GM12878 (cell line): ENCODE data around the gene RPEL1.

Source experiments
- BCL3 ChIP-seq: IDR thresholded peaks from 2 replicates; pipeline ENCODE4 v1.6.1; 2011; ENCODE audit warnings: borderline replicate concordance, low read depth, mild to moderate bottlenecking, moderate library complexity, low read length; ENCODE audit not compliant: insufficient read depth, poor library complexity, severe bottlenecking
- BRCA1 ChIP-seq: IDR thresholded peaks from 2 replicates; pipeline ENCODE4 v1.6.1; 2011; ENCODE audit warnings: low read depth, low read length, improper control_type of control experiment
- CTCF ChIP-seq, 3 experiments: IDR thresholded peaks in 2 of 3; conservative IDR thresholded peaks in 1 of 3; 2 replicates each; pipeline ENCODE4 v1.5.1; 2011; ENCODE audit warnings: low read depth in 3 of 3, low read length in 3 of 3, mild to moderate bottlenecking in 3 of 3, control low read depth in 2 of 3, moderate library complexity in 2 of 3, inconsistent platforms in 1 of 3, mixed read lengths in 1 of 3; ENCODE audit not compliant: control insufficient read depth in 2 of 3, insufficient read depth in 1 of 3; ENCODE audit errors: extremely low read depth in 1 of 3
- EP300 ChIP-seq, 2 experiments: fragments of 150-350 bp in 1 of 2; IDR thresholded peaks; 2 replicates each; pipeline ENCODE4 v1.6.1; 2011 to 2012; ENCODE audit warnings: low read depth in 2 of 2, low read length in 2 of 2, borderline replicate concordance in 1 of 2, improper control_type of control experiment in 1 of 2, inconsistent platforms in 1 of 2; ENCODE audit not compliant: control insufficient read depth in 1 of 2
- MAX ChIP-seq: IDR thresholded peaks from 2 replicates; pipeline ENCODE4 v1.6.1; 2012; ENCODE audit warnings: low read depth, low read length, improper control_type of control experiment
- MYC ChIP-seq: IDR thresholded peaks from 2 replicates; pipeline ENCODE4 v1.6.1; 2011; ENCODE audit warnings: mild to moderate bottlenecking, low read length, moderate library complexity, inconsistent platforms; ENCODE audit not compliant: insufficient read depth, insufficient replicate concordance, insufficient read length, severe bottlenecking
- POLR2A ChIP-seq: IDR thresholded peaks from 2 replicates; pipeline ENCODE4 v1.6.1; 2011; ENCODE audit warnings: low read depth, mild to moderate bottlenecking, low read length
- REST ChIP-seq: IDR thresholded peaks from 2 replicates; pipeline ENCODE4 v1.6.1; 2012; ENCODE audit warnings: mild to moderate bottlenecking, low read depth, low read length
- ZNF622 ChIP-seq: fragments of 450-650 bp; IDR thresholded peaks from 2 replicates; pipeline ENCODE4 v1.6.1; 2017; ENCODE audit warnings: mild to moderate bottlenecking, inconsistent platforms

- peak; percentile 93 to 97 (median 93) for TF ChIP-seq CTCF (IDR thresholded peaks at IDR 0.05 in 2 of 3, conservative IDR thresholded peaks at IDR 0.05 in 1 of 3; ENCODE audit: control insufficient read depth in 2 of 3, extremely low read depth in 1 of 3, insufficient read depth in 1 of 3, low read depth in 3 of 3, low read length in 3 of 3)
- TF ChIP-seq POLR2A = no peak
- TF ChIP-seq EP300 (IDR thresholded peaks at IDR 0.05; ENCODE audit: borderline replicate concordance in 1 of 2, control insufficient read depth in 1 of 2, low read depth in 2 of 2, low read length in 2 of 2) = no peak
- TF ChIP-seq BCL3 = no peak
- no peak for TF ChIP-seq REST
- TF ChIP-seq MYC = no peak
- TF ChIP-seq MAX = no peak
- no peak for TF ChIP-seq ZNF622
- no peak for TF ChIP-seq BRCA1
Observed at GRCh38 chr10:103244666-103245271, 918 bp upstream of the RPEL1 start.
